Astrocyte (in vitro differentiated cells and primary cell): ENCODE measurements around the gene PPP1R2.

ENCODE experiments used
- CTCF ChIP-seq: IDR thresholded peaks from 2 replicates; pipeline ENCODE4 v1.5.1; 2011; ENCODE audit warnings: low read depth, mild to moderate bottlenecking, inconsistent platforms, low read length, moderate library complexity; ENCODE audit not compliant: insufficient read depth
- EZH2 ChIP-seq: IDR thresholded peaks from 2 replicates; pipeline ENCODE4 v1.6.1; 2012; ENCODE audit warnings: mild to moderate bottlenecking, low read length, inconsistent platforms; ENCODE audit not compliant: insufficient read depth

- TF ChIP-seq CTCF (no peak), EZH2 (no peak)
These were observed 10.1 kb upstream of the PPP1R2 start for GRCh38 chr3:195553268-195553667.
